Measurements from ENCODE around the gene CNOT1.

CNOT1 gene

GRCh38 chr16:58476791-58477190 is 152.8 kb downstream of the CNOT1 start:
- DNase-seq: no peak

- DNase-seq: no peak
Observed at GRCh38 chr16:58475091-58475619, 154.5 kb downstream of the CNOT1 start.

DNA sequence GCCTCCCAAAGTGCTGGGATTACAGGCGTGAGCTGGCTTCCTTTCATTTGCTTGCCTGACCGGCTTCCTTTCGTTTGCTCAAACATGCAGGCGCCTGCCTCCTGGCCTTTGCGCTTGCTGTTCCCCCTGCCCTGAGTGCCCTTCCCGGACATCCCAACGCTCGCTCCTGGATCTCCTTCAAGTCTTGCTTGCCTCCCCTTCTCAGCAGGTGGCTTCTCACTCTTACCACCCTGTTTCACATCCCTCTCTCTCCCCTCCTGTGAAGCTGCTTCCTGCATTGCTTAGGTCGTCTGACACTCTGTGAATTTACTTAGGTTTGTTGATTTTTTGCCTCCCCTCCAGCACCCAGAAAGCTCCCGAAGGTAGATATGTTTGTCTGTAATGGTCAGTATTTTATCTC is 155.3 kb downstream of the CNOT1 start:
- DNase-seq: no peak

GRCh38 chr16:58472827-58473226 is 156.8 kb downstream of the CNOT1 start:
- no peak for DNase-seq

DNA sequence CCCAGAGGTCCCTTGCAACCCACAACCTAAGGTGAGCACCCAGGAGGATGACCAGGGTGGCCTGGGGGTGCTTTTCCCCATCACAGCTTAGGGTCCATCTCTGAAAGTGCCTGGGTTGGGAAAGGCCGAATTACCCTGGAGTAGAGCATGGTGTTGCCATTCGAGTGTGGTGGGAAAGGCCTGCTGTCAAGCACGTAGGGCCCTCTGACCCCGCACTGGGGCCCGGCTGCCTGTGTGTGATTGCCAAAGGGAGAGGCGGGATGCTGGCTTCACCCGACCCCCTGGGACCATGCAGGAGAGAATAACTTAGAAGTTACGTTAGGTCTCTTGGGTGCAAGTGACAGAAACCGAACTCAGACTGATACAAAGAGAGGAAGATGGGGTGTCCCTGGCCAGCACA is 157.4 kb downstream of the CNOT1 start:
- DNase-seq: no peak

GRCh38 chr16:58471209-58471975 is 158.2 kb downstream of the CNOT1 start:
- DNase-seq: no peak
